MM.1S (cell line): ENCODE results near the gene SPATA12.

Experiments
- DNase-seq: peaks from one replicate; pipeline ENCODE4 v3.0.0-alpha.2; 2015
- H2AFZ ChIP-seq: fragments of 300-600 bp; sonication (generic); 2 replicates; pipeline ENCODE4 v1.6.0; 2016; ENCODE audit warnings: antibody characterized with exemption, low read length
- H3F3A ChIP-seq: fragments of 300-600 bp; sonication (generic); 2 replicates; pipeline ENCODE4 v1.6.1; 2016; ENCODE audit warnings: mild to moderate bottlenecking, antibody characterized with exemption, low read length, moderate library complexity, mixed read lengths; ENCODE audit not compliant: insufficient read depth
- H3K27ac ChIP-seq: fragments of 300-600 bp; sonication (generic); 2 replicates; pipeline ENCODE4 v1.5.1; 2016; ENCODE audit warnings: mild to moderate bottlenecking, low read length
- H3K27me3 ChIP-seq: fragments of 300-600 bp; sonication (generic); replicated peaks from 2 replicates; pipeline ENCODE4 v1.6.0; 2016; ENCODE audit warnings: low read length; ENCODE audit not compliant: insufficient read depth
- H3K36me3 ChIP-seq: fragments of 300-600 bp; sonication (generic); replicated peaks from 2 replicates; pipeline ENCODE4 v1.6.1; 2016; ENCODE audit warnings: mild to moderate bottlenecking, low read length, mixed read lengths; ENCODE audit not compliant: insufficient read depth
- H3K4me1 ChIP-seq: fragments of 300-600 bp; sonication (generic); 2 replicates; pipeline ENCODE4 v1.6.1; 2016; ENCODE audit warnings: low read length, mixed read lengths
- H3K4me2 ChIP-seq: fragments of 300-600 bp; sonication (generic); 2 replicates; pipeline ENCODE4 v1.6.0; 2016; ENCODE audit warnings: low read depth, low read length
- H3K4me3 ChIP-seq: fragments of 300-600 bp; sonication (generic); 2 replicates; pipeline ENCODE4 v1.5.1; 2016; ENCODE audit warnings: low read length, mixed read lengths
- H3K79me2 ChIP-seq: fragments of 300-600 bp; sonication (generic); 2 replicates; pipeline ENCODE4 v1.6.1; 2016; ENCODE audit warnings: mixed run types, low read length, mixed read lengths
- H3K9ac ChIP-seq: fragments of 300-600 bp; sonication (generic); 2 replicates; pipeline ENCODE4 v1.6.1; 2016; ENCODE audit warnings: low read length, mixed read lengths
- H3K9me2 ChIP-seq: fragments of 300-600 bp; sonication (generic); replicated peaks from 2 replicates; pipeline ENCODE4 v1.6.1; 2016; ENCODE audit warnings: mild to moderate bottlenecking, low read length, mixed read lengths; ENCODE audit not compliant: insufficient read depth
- H3K9me3 ChIP-seq: fragments of 300-600 bp; sonication (generic); replicated peaks from 2 replicates; pipeline ENCODE4 v1.6.1; 2016; ENCODE audit warnings: mild to moderate bottlenecking, low read length, mixed read lengths; ENCODE audit not compliant: insufficient read depth
- H4K20me1 ChIP-seq: fragments of 300-600 bp; sonication (generic); 2 replicates; pipeline ENCODE4 v1.6.1; 2016; ENCODE audit warnings: mild to moderate bottlenecking, low read length, moderate library complexity, mixed read lengths; ENCODE audit not compliant: insufficient read depth
- EZH2 ChIP-seq: fragments of 300-600 bp; sonication (generic); optimal IDR thresholded peaks from 2 replicates; pipeline ENCODE3; 2017; ENCODE audit warnings: low read depth, mild to moderate bottlenecking, antibody characterized with exemption, low read length, mixed read lengths
- EZH2phosphoT487 ChIP-seq: fragments of 300-600 bp; sonication (generic); IDR thresholded peaks from 2 replicates; pipeline ENCODE4 v1.6.1; 2018; ENCODE audit warnings: antibody characterized with exemption, low read length
- TF ChIP-seq, protein P1 (sequence below): fragments of 300-600 bp; sonication (generic); IDR thresholded peaks from 2 replicates; pipeline ENCODE4 v1.5.1; 2016; ENCODE audit warnings: antibody characterized with exemption, low read length, mixed read lengths

The SPATA12 gene

DNA sequence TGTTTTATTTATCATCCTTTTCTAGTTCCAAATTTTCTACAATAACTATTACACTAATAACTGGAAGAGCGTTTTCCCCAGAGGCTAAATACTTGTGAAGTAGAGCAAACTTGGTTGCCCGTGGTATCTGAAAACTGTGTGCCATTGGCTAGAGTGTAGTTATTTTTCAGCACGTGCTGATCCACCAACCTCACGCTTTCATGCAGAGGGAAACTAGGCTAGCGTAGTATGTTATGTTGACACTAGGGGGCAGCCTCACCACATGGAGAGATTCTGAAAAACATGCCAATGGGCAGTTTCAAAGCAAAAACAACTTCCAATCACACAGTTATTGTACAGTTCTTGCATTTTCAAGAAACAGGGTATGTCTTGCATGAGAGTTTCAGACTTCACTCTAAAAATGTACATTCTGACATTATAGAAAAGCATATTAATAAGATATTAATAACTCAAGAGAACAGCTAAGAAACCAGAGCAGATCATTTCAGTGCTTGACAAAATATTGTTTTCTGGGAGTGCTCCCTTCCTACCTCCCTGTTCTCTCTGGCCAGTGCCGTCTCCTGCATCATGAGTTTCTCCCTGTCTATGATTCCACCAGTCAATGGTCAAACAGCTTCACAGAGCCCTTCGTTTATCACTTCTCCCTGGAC lies 39.7 kb downstream of the SPATA12 start:
- Histone ChIP-seq H3K9me2 (no peaks in the 10 kb centered on the region), H3K9me3 (no peaks in the 10 kb centered on the region), H3K4me2 (0 out of 2 replicates have a peak overlapping the region, but pooled peaks have one; percentile 3), H3K4me3 (no peak overlapping the region), H3K27ac (no peak overlapping the region), H3K27me3 (no peaks in the 10 kb centered on the region), H3F3A (no peaks in the 10 kb centered on the region), H3K4me1 (0 out of 2 replicates have a peak, but pooled peaks cover 7% of the 10 kb centered on the region), H3K36me3 (no peaks in the 10 kb centered on the region), H3K9ac (no peak overlapping the region), H3K79me2 (no peaks in the 10 kb centered on the region), H2AFZ (no peak overlapping the region; the same call in 1 of the 2 replicates), H4K20me1 (no peaks in the 10 kb centered on the region)
- DNase-seq, result peak; percentile 81
- no peak for TF ChIP-seq EZH2
- TF ChIP-seq, protein P1, sequence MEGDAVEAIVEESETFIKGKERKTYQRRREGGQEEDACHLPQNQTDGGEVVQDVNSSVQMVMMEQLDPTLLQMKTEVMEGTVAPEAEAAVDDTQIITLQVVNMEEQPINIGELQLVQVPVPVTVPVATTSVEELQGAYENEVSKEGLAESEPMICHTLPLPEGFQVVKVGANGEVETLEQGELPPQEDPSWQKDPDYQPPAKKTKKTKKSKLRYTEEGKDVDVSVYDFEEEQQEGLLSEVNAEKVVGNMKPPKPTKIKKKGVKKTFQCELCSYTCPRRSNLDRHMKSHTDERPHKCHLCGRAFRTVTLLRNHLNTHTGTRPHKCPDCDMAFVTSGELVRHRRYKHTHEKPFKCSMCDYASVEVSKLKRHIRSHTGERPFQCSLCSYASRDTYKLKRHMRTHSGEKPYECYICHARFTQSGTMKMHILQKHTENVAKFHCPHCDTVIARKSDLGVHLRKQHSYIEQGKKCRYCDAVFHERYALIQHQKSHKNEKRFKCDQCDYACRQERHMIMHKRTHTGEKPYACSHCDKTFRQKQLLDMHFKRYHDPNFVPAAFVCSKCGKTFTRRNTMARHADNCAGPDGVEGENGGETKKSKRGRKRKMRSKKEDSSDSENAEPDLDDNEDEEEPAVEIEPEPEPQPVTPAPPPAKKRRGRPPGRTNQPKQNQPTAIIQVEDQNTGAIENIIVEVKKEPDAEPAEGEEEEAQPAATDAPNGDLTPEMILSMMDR, result peak; percentile 95

DNA sequence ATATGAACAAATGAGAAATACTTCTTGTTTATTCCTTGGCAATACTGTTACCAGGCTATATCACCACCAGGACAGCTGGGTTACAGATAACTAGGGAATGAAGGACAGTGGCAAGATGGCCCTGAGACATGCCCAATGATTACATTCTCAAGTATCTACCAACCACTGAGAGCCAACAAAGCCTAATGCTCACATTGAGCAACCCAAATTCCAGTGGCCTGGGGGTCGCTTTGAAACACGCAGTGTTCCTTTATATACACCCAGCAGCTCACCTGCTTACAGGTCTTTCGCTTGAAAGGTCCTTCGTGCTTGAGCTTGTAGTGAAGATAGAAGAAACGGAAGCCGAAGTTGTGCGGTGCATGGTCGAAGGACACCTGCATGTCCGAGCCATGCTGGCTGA lies 45.1 kb downstream of the SPATA12 start:
- H3K27ac ChIP-seq, result no peak overlapping the region
- TF ChIP-seq, protein P1, result no peak
- TF ChIP-seq EZH2 (no peak), EZH2phosphoT487 (no peak)
- no peak overlapping the region for H2AFZ ChIP-seq
- H3K4me2 ChIP-seq, result no peak overlapping the region
- H4K20me1 ChIP-seq, result no peaks in the 10 kb centered on the region
- no peaks in the 10 kb centered on the region for H3K27me3 ChIP-seq
- no peaks in the 10 kb centered on the region for H3F3A ChIP-seq
- no peak overlapping the region for H3K4me3 ChIP-seq
- H3K36me3 ChIP-seq, result no peaks in the 10 kb centered on the region
- H3K9me3 ChIP-seq, result no peaks in the 10 kb centered on the region
- no peak for DNase-seq
- H3K9ac ChIP-seq, result no peak overlapping the region
- 0 out of 2 replicates have a peak, but pooled peaks cover 7% of the 10 kb centered on the region for H3K4me1 ChIP-seq
- no peaks in the 10 kb centered on the region for H3K9me2 ChIP-seq
- H3K79me2 ChIP-seq, result no peaks in the 10 kb centered on the region

DNA sequence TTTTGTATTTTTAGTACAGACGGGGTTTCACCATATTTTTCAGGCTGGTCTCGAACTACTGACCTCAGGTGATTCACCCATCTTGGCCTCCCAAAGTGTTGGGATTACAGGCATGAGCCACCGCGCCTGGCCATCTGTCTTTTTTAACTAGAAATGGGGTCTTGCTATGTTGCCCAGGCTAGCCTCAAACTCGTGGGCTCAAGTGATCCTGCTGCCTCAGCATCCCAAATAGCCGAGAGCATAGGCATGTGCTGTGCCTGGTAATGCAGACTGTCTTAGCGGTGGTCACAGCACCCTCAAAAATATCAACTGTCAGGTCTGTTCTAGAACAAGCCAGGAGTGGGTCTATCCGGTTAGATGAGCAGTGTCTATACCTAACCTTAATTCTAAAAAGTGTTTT lies 48.2 kb downstream of the SPATA12 start:
- no peak overlapping the region for H3K4me3 ChIP-seq
- H2AFZ ChIP-seq, result no peak overlapping the region
- H3K9me3 ChIP-seq, result no peaks in the 10 kb centered on the region
- no peak overlapping the region for H3K9ac ChIP-seq
- TF ChIP-seq EZH2phosphoT487, result no peak
- TF ChIP-seq EZH2, result no peak
- no peak overlapping the region for H3K4me2 ChIP-seq
- H3K27ac ChIP-seq, result no peak overlapping the region
- H3K27me3 ChIP-seq, result no peaks in the 10 kb centered on the region
- no peak for DNase-seq
- 0 out of 2 replicates have a peak, but pooled peaks cover 2% of the 10 kb centered on the region for H3K4me1 ChIP-seq
- no peaks in the 10 kb centered on the region for H3K9me2 ChIP-seq
- H3K36me3 ChIP-seq, result no peaks in the 10 kb centered on the region
- no peaks in the 10 kb centered on the region for H4K20me1 ChIP-seq
- no peaks in the 10 kb centered on the region for H3K79me2 ChIP-seq
- H3F3A ChIP-seq, result no peaks in the 10 kb centered on the region
